ENCODE data around the gene NEBL. TPM values are rescaled to one million over a fixed set of nuclear protein-coding genes. Genes with fewer than 3 reads are reported as not detected.

Gene NEBL
- total RNA-seq, 1 experiment from 2014 or later, result 11.5 TPM

DNA sequence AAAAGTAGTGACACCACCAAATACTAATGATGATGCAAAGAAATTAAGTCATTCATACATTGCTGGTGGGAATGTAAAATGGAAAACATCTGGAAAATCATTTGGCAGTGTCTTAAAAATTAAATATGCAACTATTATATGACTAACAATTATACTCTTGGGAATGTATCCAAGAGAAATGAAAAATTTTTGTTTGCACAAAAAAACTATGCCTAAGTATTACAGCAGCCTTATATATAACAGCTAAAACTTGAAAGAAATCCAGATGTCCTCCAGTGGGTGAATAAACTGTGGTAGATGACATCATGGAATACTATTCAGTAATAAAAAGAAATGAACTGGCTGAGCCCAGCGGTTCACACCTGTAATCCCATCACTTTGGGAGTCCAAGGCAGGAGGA is 132.0 kb downstream of the NEBL start:
- Histone ChIP-seq H3K36me3 (ENCODE audit: insufficient read depth, low read length, poor library complexity, severe bottlenecking) (no peaks in the 10 kb centered on the region), H3K4me3 (ENCODE audit: low read depth, low read length, poor library complexity, severe bottlenecking) (no peak overlapping the region), H3K27ac (ENCODE audit: low read depth, low read length, poor library complexity, severe bottlenecking) (no peak overlapping the region), H3K9me3 (ENCODE audit: low read depth, low read length, poor library complexity, severe bottlenecking) (no peaks in the 10 kb centered on the region), H3K4me1 (ENCODE audit: insufficient read depth, low read length, poor library complexity, severe bottlenecking) (peaks cover 11% of the 10 kb centered on the region), H3K27me3 (replicated peaks; ENCODE audit: insufficient read depth, low read depth, low read length, poor library complexity) (no peaks in the 10 kb centered on the region)
- TF ChIP-seq EZH2 (IDR thresholded peaks at IDR 0.05; ENCODE audit: borderline replicate concordance, low read depth, low read length, poor library complexity, severe bottlenecking), result no peak
- no peak for TF ChIP-seq CTCF (conservative IDR thresholded peaks at IDR 0.05; ENCODE audit: low read depth, low read length)
- DNase-seq (ENCODE audit: low spot score), result no peak
- intact Hi-C loops (cut with micrococcal nuclease; ENCODE audit: unreplicated experiment), result no loop called here
- BruUV-seq (replicated peaks), result no TSS peak
- POLR2A ChIA-PET (ENCODE audit: low non-redundant PET), result no interaction called here
- CTCF ChIA-PET, result no interaction called here

GRCh38 chr10:20760460-20760859 is 136.7 kb downstream of the NEBL start:
- no peaks in the 10 kb centered on the region for H3K36me3 ChIP-seq (ENCODE audit: insufficient read depth, low read length, poor library complexity, severe bottlenecking)
- H3K4me1 ChIP-seq (ENCODE audit: insufficient read depth, low read length, poor library complexity, severe bottlenecking), result no peaks in the 10 kb centered on the region
- BruUV-seq (replicated peaks), result no TSS peak
- CTCF ChIA-PET, result no interaction called here
- H3K27me3 ChIP-seq (replicated peaks; ENCODE audit: insufficient read depth, low read depth, low read length, poor library complexity), result no peaks in the 10 kb centered on the region
- DNase-seq (ENCODE audit: low spot score), result no peak
- POLR2A ChIA-PET (ENCODE audit: low non-redundant PET), result no interaction called here
- TF ChIP-seq CTCF (conservative IDR thresholded peaks at IDR 0.05; ENCODE audit: low read depth, low read length), result no peak
- TF ChIP-seq EZH2 (IDR thresholded peaks at IDR 0.05; ENCODE audit: borderline replicate concordance, low read depth, low read length, poor library complexity, severe bottlenecking), result no peak
- H3K4me3 ChIP-seq (ENCODE audit: low read depth, low read length, poor library complexity, severe bottlenecking), result no peak overlapping the region
- no peaks in the 10 kb centered on the region for H3K9me3 ChIP-seq (ENCODE audit: low read depth, low read length, poor library complexity, severe bottlenecking)
- intact Hi-C loops (cut with micrococcal nuclease; ENCODE audit: unreplicated experiment), result no loop called here
- H3K27ac ChIP-seq (ENCODE audit: low read depth, low read length, poor library complexity, severe bottlenecking), result no peak overlapping the region

DNA sequence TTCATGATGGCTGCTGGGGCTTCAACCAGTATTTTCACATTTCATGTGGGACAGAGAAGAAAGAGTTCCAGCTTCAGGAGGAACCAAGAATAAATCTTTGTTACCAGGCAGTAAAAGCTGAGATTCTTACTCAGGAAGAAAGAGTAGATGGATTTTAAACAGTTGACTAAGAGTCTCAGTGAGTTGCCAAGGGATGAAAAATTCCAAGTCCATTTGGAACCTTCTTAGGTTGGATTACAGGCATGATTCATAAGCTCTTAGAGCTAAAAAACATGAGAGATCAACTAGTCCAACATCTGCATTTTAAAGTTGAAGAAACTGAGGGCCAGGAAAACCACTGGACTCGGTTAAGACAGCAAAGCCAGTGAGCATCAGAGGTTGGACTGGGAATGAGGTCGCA is 148.6 kb downstream of the NEBL start:
- DNase-seq (ENCODE audit: low spot score), result no peak
- ChIA-PET CTCF (no interaction called here), POLR2A (ENCODE audit: low non-redundant PET) (no interaction called here)
- TF ChIP-seq CTCF (conservative IDR thresholded peaks at IDR 0.05; ENCODE audit: low read depth, low read length) (no peak), EZH2 (IDR thresholded peaks at IDR 0.05; ENCODE audit: borderline replicate concordance, low read depth, low read length, poor library complexity, severe bottlenecking) (no peak)
- no TSS peak for BruUV-seq (replicated peaks)
- peaks cover 11% of the 10 kb centered on the region for H3K4me1 ChIP-seq (ENCODE audit: insufficient read depth, low read length, poor library complexity, severe bottlenecking)
- no peak overlapping the region for H3K4me3 ChIP-seq (ENCODE audit: low read depth, low read length, poor library complexity, severe bottlenecking)
- H3K27ac ChIP-seq (ENCODE audit: low read depth, low read length, poor library complexity, severe bottlenecking), result no peak overlapping the region
- no peaks in the 10 kb centered on the region for H3K36me3 ChIP-seq (ENCODE audit: insufficient read depth, low read length, poor library complexity, severe bottlenecking)
- no peaks in the 10 kb centered on the region for H3K27me3 ChIP-seq (replicated peaks; ENCODE audit: insufficient read depth, low read depth, low read length, poor library complexity)
- intact Hi-C loops (cut with micrococcal nuclease; ENCODE audit: unreplicated experiment), result no loop called here
- H3K9me3 ChIP-seq (ENCODE audit: low read depth, low read length, poor library complexity, severe bottlenecking), result peaks cover 16% of the 10 kb centered on the region

Measured in A673 (cell line).